ENCODE results near the gene ABAT. TPM values are rescaled to one million over a fixed set of nuclear protein-coding genes. Genes with fewer than 3 reads are reported as not detected.

The ABAT gene
- total RNA-seq, 1 experiment from 2014 or later: 7.3 TPM

DNA sequence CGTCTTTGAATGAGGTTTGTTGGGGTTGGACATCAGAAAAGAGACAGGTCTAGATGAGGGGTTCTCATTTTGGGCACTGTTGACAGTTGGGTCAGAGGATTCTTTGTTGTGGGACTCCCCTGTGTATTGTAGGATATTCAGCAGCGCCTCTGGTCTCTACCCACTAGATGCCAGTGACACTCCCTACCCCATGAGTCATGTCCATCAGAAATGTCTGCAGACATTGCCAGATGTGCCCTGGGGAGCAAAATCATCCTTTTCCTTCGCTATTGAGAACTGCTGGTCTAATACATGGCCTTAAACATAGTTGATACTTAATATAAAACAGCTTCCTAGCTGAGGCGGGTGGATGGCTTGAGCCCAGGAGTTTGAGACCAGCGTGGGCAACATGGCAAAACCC, 3.1 kb downstream of the ABAT start:
- Mint-ChIP-seq H3K27ac (no peak overlapping the region), H3K9me3 (peaks cover 4 to 7% of the 10 kb centered on the region in 2 experiments), H3K4me3 (no peak overlapping the region), H3K4me1 (peaks cover 11 to 14% of the 10 kb centered on the region in 2 experiments), H3K36me3 (ENCODE audit: insufficient read depth in 1 of 3, low read depth in 3 of 3) (peaks cover 0 to 8% (median 2%) of the 10 kb centered on the region in 3 experiments; a peak in 4 of 7 replicates), H3K27me3 (ENCODE audit: low read depth) (peaks cover 32% of the 10 kb centered on the region)
- no peak overlapping the region for H3K4me2 ChIP-seq (ENCODE audit: insufficient read depth, insufficient read length, low read length)
- no peak overlapping the region for H3K18ac ChIP-seq (ENCODE audit: insufficient read length, low read depth, low read length)
- H2BK5ac ChIP-seq (ENCODE audit: insufficient read length, low read length): no peak overlapping the region
- H3K79me2 ChIP-seq (ENCODE audit: insufficient read depth, low read length): no peaks in the 10 kb centered on the region
- H3K23me2 ChIP-seq (ENCODE audit: insufficient read length, low read depth, low read length, poor library complexity, severe bottlenecking): peaks cover 5% of the 10 kb centered on the region
- no peak for DNase-seq
- no peaks in the 10 kb centered on the region for H3K9me3 ChIP-seq (ENCODE audit: control insufficient read depth, low read depth, low read length)
- no peaks in the 10 kb centered on the region for H4K20me1 ChIP-seq (ENCODE audit: control insufficient read depth, insufficient read depth, insufficient read length)
- no peak overlapping the region for H2BK12ac ChIP-seq (ENCODE audit: insufficient read length, low read depth, low read length)
- H4K8ac ChIP-seq (replicated peaks; ENCODE audit: insufficient read length, low read depth, low read length): no peak overlapping the region
- H2BK120ac ChIP-seq (ENCODE audit: low read depth, low read length, poor library complexity, severe bottlenecking): no peak overlapping the region
- no peak overlapping the region for H4K91ac ChIP-seq (ENCODE audit: insufficient read length, low read depth, low read length)
- no peak overlapping the region for H3K23ac ChIP-seq (ENCODE audit: insufficient read length, low read depth, low read length)
- H3K27me3 ChIP-seq (ENCODE audit: insufficient read depth, low read length): no peaks in the 10 kb centered on the region; the same call in 1 of the 2 replicates
- no peak overlapping the region for H3K27ac ChIP-seq (ENCODE audit: insufficient read length, low read depth, low read length)
- no peaks in the 10 kb centered on the region for H3K4me1 ChIP-seq (ENCODE audit: insufficient read depth, low read length)
- WGBS (ENCODE audit: extremely low coverage, insufficient read length, low lambda C conversion rate): no CpG with 5 or more reads among the region's 5 CpGs
- no peak overlapping the region for H2BK15ac ChIP-seq (ENCODE audit: low read depth, low read length)
- H3K79me1 ChIP-seq (ENCODE audit: insufficient read depth, low read depth, low read length, poor library complexity, severe bottlenecking): no peaks in the 10 kb centered on the region
- no peak overlapping the region for H2BK20ac ChIP-seq (ENCODE audit: low read depth, low read length, poor library complexity, severe bottlenecking)
- no peak overlapping the region for H3K4ac ChIP-seq (ENCODE audit: low read depth, low read length)
- H3K56ac ChIP-seq (ENCODE audit: insufficient read length, low read depth, low read length): no peak overlapping the region
- no peak overlapping the region for H2AK5ac ChIP-seq (ENCODE audit: insufficient read length, low read length)
- no peak overlapping the region for H3K14ac ChIP-seq (ENCODE audit: insufficient read depth, low read length)
- no peak overlapping the region for H2AFZ ChIP-seq (ENCODE audit: low read length)
- H3K9ac ChIP-seq (ENCODE audit: extremely low read depth, insufficient read length, low read length): no peak overlapping the region
- TF ChIP-seq, protein P1, sequence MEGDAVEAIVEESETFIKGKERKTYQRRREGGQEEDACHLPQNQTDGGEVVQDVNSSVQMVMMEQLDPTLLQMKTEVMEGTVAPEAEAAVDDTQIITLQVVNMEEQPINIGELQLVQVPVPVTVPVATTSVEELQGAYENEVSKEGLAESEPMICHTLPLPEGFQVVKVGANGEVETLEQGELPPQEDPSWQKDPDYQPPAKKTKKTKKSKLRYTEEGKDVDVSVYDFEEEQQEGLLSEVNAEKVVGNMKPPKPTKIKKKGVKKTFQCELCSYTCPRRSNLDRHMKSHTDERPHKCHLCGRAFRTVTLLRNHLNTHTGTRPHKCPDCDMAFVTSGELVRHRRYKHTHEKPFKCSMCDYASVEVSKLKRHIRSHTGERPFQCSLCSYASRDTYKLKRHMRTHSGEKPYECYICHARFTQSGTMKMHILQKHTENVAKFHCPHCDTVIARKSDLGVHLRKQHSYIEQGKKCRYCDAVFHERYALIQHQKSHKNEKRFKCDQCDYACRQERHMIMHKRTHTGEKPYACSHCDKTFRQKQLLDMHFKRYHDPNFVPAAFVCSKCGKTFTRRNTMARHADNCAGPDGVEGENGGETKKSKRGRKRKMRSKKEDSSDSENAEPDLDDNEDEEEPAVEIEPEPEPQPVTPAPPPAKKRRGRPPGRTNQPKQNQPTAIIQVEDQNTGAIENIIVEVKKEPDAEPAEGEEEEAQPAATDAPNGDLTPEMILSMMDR (conservative IDR thresholded peaks at IDR 0.05): no peak
- no peak overlapping the region for H4K5ac ChIP-seq (ENCODE audit: insufficient read length, low read depth, low read length)
- no peak overlapping the region for H3T11ph ChIP-seq (ENCODE audit: low read length)
